Adipocyte (in vitro differentiated cells): ENCODE results near the gene LDAH.

Experiments used
- DNase-seq: peaks from one replicate; pipeline ENCODE4 v3.0.0-alpha.2; 2015; ENCODE audit warnings: low read depth
- H3K27me3 ChIP-seq: replicated peaks from 2 replicates; pipeline ENCODE4 v1.7.0; 2013; ENCODE audit warnings: mild to moderate bottlenecking, low read length, moderate library complexity; ENCODE audit not compliant: control insufficient read depth, insufficient read depth
- H3K36me3 ChIP-seq: 2 replicates; pipeline ENCODE4 v1.7.0; 2013; ENCODE audit warnings: low read length, mild to moderate bottlenecking, moderate library complexity; ENCODE audit not compliant: control insufficient read depth, insufficient read depth, severe bottlenecking
- H3K4me1 ChIP-seq: 2 replicates; pipeline ENCODE4 v1.7.0; 2013; ENCODE audit warnings: mild to moderate bottlenecking, low read length, moderate library complexity; ENCODE audit not compliant: control insufficient read depth, insufficient read depth
- H3K4me3 ChIP-seq: 2 replicates; pipeline ENCODE4 v1.7.0; 2013; ENCODE audit warnings: mild to moderate bottlenecking, low read length, moderate library complexity
- H3K9ac ChIP-seq: 2 replicates; pipeline ENCODE4 v1.7.0; 2013; ENCODE audit warnings: mild to moderate bottlenecking, low read length, moderate library complexity
- H3K9me3 ChIP-seq: 2 replicates; pipeline ENCODE4 v1.7.0; 2013; ENCODE audit warnings: mild to moderate bottlenecking, low read length, moderate library complexity; ENCODE audit not compliant: control insufficient read depth

LDAH gene

GRCh38 chr2:20678780-20679179 lies 144.1 kb downstream of the LDAH start:
- peaks cover 9% of the 10 kb centered on the region for H3K36me3 ChIP-seq
- H3K9ac ChIP-seq, result no peak overlapping the region
- peaks cover 15% of the 10 kb centered on the region for H3K4me1 ChIP-seq
- H3K9me3 ChIP-seq, result no peaks in the 10 kb centered on the region
- no peak for DNase-seq
- H3K4me3 ChIP-seq, result no peak overlapping the region
- peaks cover 6% of the 10 kb centered on the region for H3K27me3 ChIP-seq

DNA sequence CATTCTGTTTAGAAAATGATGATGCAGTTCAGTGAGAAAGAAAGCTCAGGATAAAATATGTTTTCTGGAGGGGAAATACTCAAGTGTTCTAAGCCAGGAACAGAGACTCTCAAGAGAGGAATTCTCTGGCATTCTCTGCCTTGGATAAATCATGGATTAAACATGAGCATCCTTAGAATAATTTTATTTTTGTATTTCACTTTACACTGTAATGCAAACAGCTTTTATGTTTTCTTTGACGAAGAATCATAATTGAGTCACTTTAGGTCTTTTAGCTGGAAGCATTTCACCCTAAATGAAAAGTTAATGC lies 144.9 kb downstream of the LDAH start:
- no peak for DNase-seq
- peaks cover 9% of the 10 kb centered on the region for H3K36me3 ChIP-seq
- H3K4me1 ChIP-seq, result peaks cover 15% of the 10 kb centered on the region

DNA sequence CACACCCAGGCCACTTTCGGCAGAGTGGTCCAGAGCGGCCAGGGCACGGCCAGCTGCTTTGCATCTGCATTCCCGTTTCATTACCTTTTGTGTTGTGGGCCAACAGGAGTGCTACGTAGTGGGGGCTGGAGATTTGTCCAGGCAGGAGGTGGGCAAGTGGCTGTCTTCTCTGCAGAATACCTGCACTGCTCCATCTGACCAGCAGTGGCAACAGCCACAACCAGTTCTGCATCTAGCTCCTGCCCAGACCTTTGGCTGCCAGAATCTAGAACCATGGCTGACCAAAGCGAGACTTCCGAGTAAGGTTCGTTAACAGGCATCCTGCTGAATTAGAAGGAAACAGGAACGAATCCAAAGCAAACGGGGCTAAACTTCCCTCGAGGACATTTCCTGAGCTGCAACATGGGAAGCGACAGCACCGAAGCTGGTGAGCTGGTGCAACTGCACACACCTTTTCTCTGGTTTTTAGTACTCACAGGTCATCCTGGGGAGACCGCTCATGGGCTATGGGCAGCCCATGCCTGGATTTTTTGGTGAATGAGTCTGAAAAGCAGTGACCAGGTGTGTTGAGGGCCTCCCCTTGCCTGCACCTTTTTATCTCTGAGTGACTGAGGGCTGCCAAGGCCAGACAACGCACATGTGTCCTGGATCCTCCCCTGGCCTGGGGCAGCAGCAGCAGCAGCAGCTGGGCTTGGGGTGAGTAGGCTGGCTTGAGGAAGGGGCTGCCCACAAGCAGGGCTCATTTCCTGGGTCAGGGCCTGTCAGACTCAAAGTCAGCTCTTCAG lies 145.4 kb downstream of the LDAH start:
- DNase-seq, result no peak
- H3K4me3 ChIP-seq, result no peak overlapping the region
- peaks cover 15% of the 10 kb centered on the region for H3K4me1 ChIP-seq
- H3K9me3 ChIP-seq, result no peaks in the 10 kb centered on the region
- no peak overlapping the region for H3K9ac ChIP-seq
- peaks cover 15% of the 10 kb centered on the region for H3K27me3 ChIP-seq
- peaks cover 9% of the 10 kb centered on the region for H3K36me3 ChIP-seq

More for the DNA sequence above, 144.9 kb downstream of the LDAH start:
- H3K9me3 ChIP-seq, result no peaks in the 10 kb centered on the region
- peaks cover 13% of the 10 kb centered on the region for H3K27me3 ChIP-seq
- no peak overlapping the region for H3K9ac ChIP-seq
- H3K4me3 ChIP-seq, result no peak overlapping the region

DNA sequence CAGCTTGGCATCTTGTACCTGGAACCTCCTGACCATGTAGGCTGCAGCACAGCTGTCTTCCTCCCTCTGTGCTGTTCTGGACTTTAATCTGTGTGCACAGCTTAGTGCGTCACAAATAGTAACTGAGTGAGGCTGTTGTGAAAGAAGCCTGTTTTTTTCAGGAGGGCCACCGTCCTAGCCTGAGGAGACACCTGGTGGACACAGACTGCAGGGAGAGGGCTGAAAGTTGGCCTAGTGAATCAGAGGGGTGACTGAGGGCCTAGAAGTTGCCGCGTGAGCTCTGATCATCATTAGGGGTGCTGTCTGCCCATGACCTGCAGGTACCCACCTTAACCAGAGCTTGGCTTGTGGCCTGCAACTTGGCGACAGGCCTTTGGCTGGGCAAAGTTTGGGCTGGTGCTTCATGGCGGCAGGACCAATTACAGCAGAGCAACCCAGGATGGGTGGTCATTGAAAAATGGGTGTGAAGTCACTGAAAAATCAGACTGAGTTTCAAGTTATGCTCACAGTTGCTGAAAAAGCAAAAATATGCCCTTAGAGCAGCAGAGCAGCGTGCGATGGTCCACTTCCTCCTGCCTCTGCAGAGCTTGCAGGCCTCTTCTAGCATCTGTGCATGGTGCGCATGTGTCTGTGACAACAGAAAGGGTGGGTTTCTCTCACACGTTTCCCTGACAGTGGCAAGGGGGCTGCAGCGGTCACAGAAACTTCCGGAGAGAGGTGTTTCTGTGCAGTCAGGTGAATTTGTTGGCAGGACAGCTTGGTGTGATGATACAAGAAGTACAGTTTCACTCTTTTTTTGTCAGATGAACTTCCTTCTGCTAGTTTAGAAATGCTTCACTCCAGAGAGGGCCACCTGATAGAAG lies 146.3 kb downstream of the LDAH start:
- Histone ChIP-seq H3K4me3 (no peak overlapping the region), H3K4me1 (peaks cover 15% of the 10 kb centered on the region), H3K27me3 (peaks cover 22% of the 10 kb centered on the region), H3K9me3 (no peaks in the 10 kb centered on the region), H3K36me3 (peaks cover 9% of the 10 kb centered on the region), H3K9ac (no peak overlapping the region)
- DNase-seq, result no peak

DNA sequence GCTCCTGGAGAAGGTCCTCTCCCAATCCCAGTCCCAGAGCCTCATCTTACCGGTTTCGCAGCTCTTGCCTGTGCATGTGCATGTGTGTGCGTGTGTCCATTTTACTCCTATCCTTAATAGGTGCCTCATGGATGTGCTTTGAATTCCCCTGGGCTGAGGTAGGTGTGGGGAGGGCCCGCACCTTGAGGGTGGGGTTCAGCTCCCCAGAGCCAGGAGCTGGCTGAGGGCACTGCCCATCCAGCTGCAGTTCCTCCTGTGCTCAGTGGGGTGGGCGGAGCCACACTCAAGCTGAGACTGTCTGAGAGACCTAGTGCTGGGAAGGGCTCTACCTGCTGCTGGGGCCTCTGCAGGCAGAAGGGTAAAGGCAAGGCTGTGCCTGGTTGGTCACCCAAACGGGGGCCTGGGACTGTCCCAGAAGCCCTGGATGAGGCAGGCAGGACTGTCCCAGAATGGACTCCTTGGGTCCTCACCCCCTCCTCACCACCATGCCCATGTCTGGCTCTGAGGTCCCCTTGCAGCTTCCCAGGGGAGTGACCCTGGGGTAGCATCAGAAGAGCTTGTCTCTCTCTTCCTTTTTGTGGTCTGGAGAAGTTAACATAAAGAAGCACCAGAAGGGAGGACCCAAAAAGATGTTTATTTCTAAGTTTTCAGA lies 147.1 kb downstream of the LDAH start:
- Histone ChIP-seq H3K9ac (no peak overlapping the region), H3K4me1 (peaks cover 15% of the 10 kb centered on the region), H3K27me3 (peaks cover 29% of the 10 kb centered on the region), H3K4me3 (no peak overlapping the region), H3K36me3 (peaks cover 2% of the 10 kb centered on the region), H3K9me3 (no peaks in the 10 kb centered on the region)
- no peak for DNase-seq

GRCh38 chr2:20674974-20675679 lies 147.8 kb downstream of the LDAH start:
- Histone ChIP-seq H3K9me3 (no peaks in the 10 kb centered on the region), H3K27me3 (peaks cover 34% of the 10 kb centered on the region), H3K36me3 (no peaks in the 10 kb centered on the region), H3K9ac (peak overlapping the region; percentile 73), H3K4me3 (peak overlapping the region; percentile 6), H3K4me1 (peaks cover 15% of the 10 kb centered on the region)
- peak; percentile 55 for DNase-seq

DNA sequence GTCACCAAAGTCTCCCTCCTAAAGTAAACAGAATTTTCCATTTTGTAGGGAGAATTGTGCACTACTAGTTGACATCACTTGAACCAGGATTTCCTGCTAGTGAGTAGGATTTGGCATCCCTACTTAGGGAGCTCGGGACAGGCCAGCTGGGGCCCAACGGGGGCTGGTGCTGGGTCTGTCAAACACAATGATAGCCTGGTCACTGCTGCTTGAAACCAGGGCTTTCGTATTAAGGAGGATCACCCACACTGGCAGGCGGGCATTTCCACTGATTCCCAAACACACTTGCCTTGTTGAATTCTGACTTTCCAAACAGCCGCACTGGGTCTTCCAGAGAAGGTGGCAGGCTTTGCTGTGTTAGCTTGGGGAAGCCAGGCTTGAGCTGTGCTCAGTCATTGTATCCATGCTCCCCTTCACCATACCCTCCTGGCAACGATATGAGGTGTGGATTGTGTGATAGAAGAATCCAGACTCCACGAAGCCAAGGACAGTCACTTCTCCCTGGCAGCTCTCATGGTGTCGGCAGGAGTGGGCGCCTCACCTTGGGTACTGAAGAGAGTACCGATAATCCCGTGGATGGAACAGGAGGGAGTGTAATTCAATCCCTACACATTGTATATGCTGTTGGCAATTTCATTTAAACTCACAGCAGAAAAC lies 148.5 kb downstream of the LDAH start:
- peaks cover 41% of the 10 kb centered on the region for H3K27me3 ChIP-seq
- no peaks in the 10 kb centered on the region for H3K9me3 ChIP-seq
- no peaks in the 10 kb centered on the region for H3K36me3 ChIP-seq
- no peak overlapping the region for H3K4me3 ChIP-seq
- no peak for DNase-seq
- H3K4me1 ChIP-seq, result peaks cover 15% of the 10 kb centered on the region
- H3K9ac ChIP-seq, result peak overlapping the region; percentile 73

- Histone ChIP-seq H3K9me3 (no peaks in the 10 kb centered on the region), H3K9ac (no peak overlapping the region), H3K4me3 (no peak overlapping the region), H3K36me3 (no peaks in the 10 kb centered on the region), H3K4me1 (peaks cover 15% of the 10 kb centered on the region), H3K27me3 (peaks cover 47% of the 10 kb centered on the region)
- no peak for DNase-seq
These were observed 149.1 kb downstream of the LDAH start for GRCh38 chr2:20673686-20674308.

DNA sequence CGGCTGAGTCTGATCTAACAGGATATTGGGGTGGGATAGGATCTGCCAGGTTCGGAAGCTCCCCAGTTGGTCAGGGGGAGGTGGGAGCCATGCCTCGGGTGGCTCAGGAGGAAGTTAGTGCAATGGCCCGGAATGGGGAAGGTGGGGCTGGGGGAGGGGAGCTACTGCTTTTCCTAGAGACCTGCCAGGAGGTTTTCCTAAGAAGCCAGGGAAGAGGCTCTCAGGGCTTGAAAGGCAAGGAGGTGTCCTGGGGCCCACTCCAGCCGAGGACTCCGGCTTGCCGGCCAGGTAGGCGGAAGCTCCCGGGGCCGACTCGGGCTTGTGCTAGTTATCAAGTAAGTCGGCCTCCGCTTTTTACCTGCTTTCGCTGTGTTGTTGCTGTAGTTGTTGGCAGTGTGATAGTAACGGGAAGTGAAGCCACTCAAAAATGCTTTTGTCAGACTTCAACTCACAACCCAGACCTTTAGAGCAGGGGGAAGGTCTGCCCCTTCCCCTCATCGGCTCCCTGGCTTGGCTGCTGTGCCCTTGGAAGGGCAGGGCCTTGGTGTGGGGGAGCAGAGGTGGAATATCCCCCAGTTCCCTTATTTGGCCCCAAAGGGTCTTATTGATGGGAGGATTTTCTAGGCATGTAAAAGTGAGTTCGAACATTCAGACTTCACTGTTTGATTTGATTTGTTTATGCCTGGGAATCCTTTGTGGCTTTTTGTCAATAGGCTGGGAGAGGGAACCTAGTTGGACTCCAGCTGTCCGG lies 150.5 kb downstream of the LDAH start:
- Histone ChIP-seq H3K9ac (no peak overlapping the region), H3K36me3 (no peaks in the 10 kb centered on the region), H3K27me3 (peaks cover 60% of the 10 kb centered on the region), H3K4me1 (peaks cover 15% of the 10 kb centered on the region), H3K9me3 (no peaks in the 10 kb centered on the region), H3K4me3 (no peak overlapping the region)
- no peak for DNase-seq

DNA sequence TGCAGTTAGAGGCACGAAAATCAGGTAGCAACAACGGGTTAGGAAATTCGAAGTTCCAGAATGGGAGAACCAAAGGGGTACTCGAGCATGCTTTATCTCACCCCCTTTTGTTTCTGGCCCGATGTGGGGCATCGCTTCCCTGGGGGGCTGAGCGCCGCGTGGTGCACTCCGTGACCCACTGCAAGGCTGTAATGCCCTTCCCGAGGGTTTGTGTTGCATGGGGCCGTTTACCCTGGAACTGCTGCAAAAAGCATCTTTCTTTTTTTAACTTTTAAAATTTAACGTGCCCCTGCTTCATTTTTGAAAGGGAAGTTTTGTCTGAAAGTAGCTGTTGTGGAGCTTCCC lies 151.2 kb downstream of the LDAH start:
- H3K36me3 ChIP-seq, result no peaks in the 10 kb centered on the region
- peaks cover 15% of the 10 kb centered on the region for H3K4me1 ChIP-seq
- no peak overlapping the region for H3K4me3 ChIP-seq
- DNase-seq, result no peak
- H3K9ac ChIP-seq, result no peak overlapping the region
- peaks cover 59% of the 10 kb centered on the region for H3K27me3 ChIP-seq
- no peaks in the 10 kb centered on the region for H3K9me3 ChIP-seq
